ENCODE measurements around the gene ZRANB1.

Gene ZRANB1

GRCh38 chr10:124918906-124919305 is 23.0 kb upstream of the ZRANB1 start:
- no peak for DNase-seq (ENCODE audit: low spot score)

GRCh38 chr10:124921261-124921660 is 20.7 kb upstream of the ZRANB1 start:
- DNase-seq (ENCODE audit: low spot score), result no peak

- no peak for DNase-seq (ENCODE audit: low spot score)
Observed at GRCh38 chr10:124923684-124924083, 18.2 kb upstream of the ZRANB1 start.

- DNase-seq (ENCODE audit: low spot score), result no peak
Observed at GRCh38 chr10:124926548-124926947, 15.4 kb upstream of the ZRANB1 start.

GRCh38 chr10:124928087-124928486 is 13.8 kb upstream of the ZRANB1 start:
- no peak for DNase-seq (ENCODE audit: low spot score)

- no peak for DNase-seq (ENCODE audit: low spot score)
Observed at GRCh38 chr10:124928545-124928944, 13.4 kb upstream of the ZRANB1 start.

- DNase-seq (ENCODE audit: low spot score), result no peak
Observed at GRCh38 chr10:124935946-124936345, 6.0 kb upstream of the ZRANB1 start.

GRCh38 chr10:124936813-124937212 is 5.1 kb upstream of the ZRANB1 start:
- no peak for DNase-seq (ENCODE audit: low spot score)

- no peak for DNase-seq (ENCODE audit: low spot score)
Observed at GRCh38 chr10:124939290-124939689, 2.6 kb upstream of the ZRANB1 start.

GRCh38 chr10:124942317-124943169 is 620 bp downstream of the ZRANB1 start:
- DNase-seq (ENCODE audit: low spot score), result no peak

- no peak for DNase-seq (ENCODE audit: low spot score)
Observed at GRCh38 chr10:124943301-124944092, 1.6 kb downstream of the ZRANB1 start.

GRCh38 chr10:124944982-124945381 is 3.1 kb downstream of the ZRANB1 start:
- no peak for DNase-seq (ENCODE audit: low spot score)

GRCh38 chr10:124946945-124947344 is 5.0 kb downstream of the ZRANB1 start:
- no peak for DNase-seq (ENCODE audit: low spot score)

- no peak for DNase-seq (ENCODE audit: low spot score)
Observed at GRCh38 chr10:124949543-124949942, 7.6 kb downstream of the ZRANB1 start.

GRCh38 chr10:124952123-124952522 is 10.2 kb downstream of the ZRANB1 start:
- no peak for DNase-seq (ENCODE audit: low spot score)

- no peak for DNase-seq (ENCODE audit: low spot score)
Observed at GRCh38 chr10:124953421-124953820, 11.5 kb downstream of the ZRANB1 start.

- no peak for DNase-seq (ENCODE audit: low spot score)
Observed at GRCh38 chr10:124955243-124955642, 13.3 kb downstream of the ZRANB1 start.

- DNase-seq (ENCODE audit: low spot score), result no peak
Observed at GRCh38 chr10:124955868-124956267, 13.9 kb downstream of the ZRANB1 start.

- no peak for DNase-seq (ENCODE audit: low spot score)
Observed at GRCh38 chr10:124956764-124957163, 14.8 kb downstream of the ZRANB1 start.

GRCh38 chr10:124957404-124957947 is 15.6 kb downstream of the ZRANB1 start:
- no peak for DNase-seq (ENCODE audit: low spot score)

- DNase-seq (ENCODE audit: low spot score), result no peak
Observed at GRCh38 chr10:124959564-124959963, 17.6 kb downstream of the ZRANB1 start.

GRCh38 chr10:124961248-124961570 is 19.3 kb downstream of the ZRANB1 start:
- no peak for DNase-seq (ENCODE audit: low spot score)

- DNase-seq (ENCODE audit: low spot score), result no peak
Observed at GRCh38 chr10:124962421-124962820, 20.5 kb downstream of the ZRANB1 start.

Measured in SK-N-DZ (cell line).